Tibial nerve (tissue), 4 donors: Measurements from ENCODE around the gene SMYD3. TPM values are rescaled to one million over a fixed set of nuclear protein-coding genes. Genes with fewer than 3 reads are reported as not detected.

Experiments
- DNase-seq, 2 donors: peaks; one replicate each; pipeline ENCODE4 v3.0.0-alpha.2; 2019; ENCODE audit warnings: low spot score in 2 of 2
- H3K27ac ChIP-seq, 4 donors: fragments of 200-600 bp; sonication (generic) in 3 of 4; one replicate each; pipeline ENCODE4 v1.5.1; 2017 to 2019; ENCODE audit warnings: mild to moderate bottlenecking in 1 of 4
- H3K27me3 ChIP-seq, 2 donors: fragments of 200-600 bp; sonication (generic) in 1 of 2; one replicate each; pipeline versions ENCODE4 v1.5.1 to v1.6.0; 2017 to 2019
- H3K36me3 ChIP-seq, 3 donors: fragments of 200-600 bp; sonication (generic); one replicate each; pipeline ENCODE4 v1.5.1; 2018 to 2019
- H3K4me1 ChIP-seq, 4 donors: fragments of 200-600 bp; sonication (generic) in 3 of 4; one replicate each; pipeline ENCODE4 v1.5.1; 2017 to 2019
- H3K4me3 ChIP-seq, 4 donors: fragments of 200-600 bp; sonication (generic) in 3 of 4; one replicate each; pipeline ENCODE4 v1.5.1; 2017 to 2019; ENCODE audit warnings: mild to moderate bottlenecking in 1 of 4, moderate library complexity in 1 of 4
- H3K9me3 ChIP-seq, 4 donors: fragments of 200-600 bp; sonication (generic) in 3 of 4; one replicate each; pipeline ENCODE4 v1.5.1; 2017 to 2019
- CTCF ChIP-seq, 5 experiments: fragments of 200-600 bp in 3 of 5; fragments of 450-650 bp in 2 of 5; sonication (generic) in 3 of 5; IDR thresholded peaks; one replicate each; pipeline ENCODE4 v1.5.1; 2016 to 2019; ENCODE audit warnings: antibody characterized with exemption in 5 of 5, mild to moderate bottlenecking in 3 of 5, moderate library complexity in 2 of 5
- EP300 ChIP-seq, 2 donors: sonication (generic); formaldehyde crosslinking; IDR thresholded peaks; one replicate each; pipeline ENCODE4 v1.6.1; 2017; ENCODE audit warnings: antibody characterized with exemption in 2 of 2, mild to moderate bottlenecking in 1 of 2
- POLR2A ChIP-seq, 2 donors: fragments of 450-650 bp; IDR thresholded peaks; one replicate each; pipeline ENCODE4 v1.6.1; 2017; ENCODE audit warnings: antibody characterized with exemption in 2 of 2, mild to moderate bottlenecking in 2 of 2, moderate library complexity in 2 of 2
- WGBS, 2 donors: methylation state at CpG; one replicate each; pipeline ENCODE4 v1.1.5; 2018; 5-methylcytosine and 5-hydroxymethylcytosine counted together
- total RNA-seq, 4 donors: library from RNA; depleted of rRNA; stranded (reverse); fragments of >200 nt; gene quantifications; one replicate each; pipeline ENCODE4 v1.1.0, GENCODE V29; 2016

SMYD3 gene
- total RNA-seq, 4 donors from 2014 or later: 22.2 to 30.3 (median 27.0) TPM

GRCh38 chr1:246471688-246472087 lies 35.4 kb downstream of the SMYD3 start:
- WGBS, 2 donors: 66 to 72% methylated on average over 1 of the region's 1 CpG
- no peaks in the 10 kb centered on the region for H3K27me3 ChIP-seq
- no peaks in the 10 kb centered on the region for H3K36me3 ChIP-seq
- no peak overlapping the region for H3K27ac ChIP-seq
- peaks cover 0 to 18% (median 2%) of the 10 kb centered on the region in 4 donors for H3K4me1 ChIP-seq
- H3K4me3 ChIP-seq: no peak overlapping the region
- H3K9me3 ChIP-seq: no peaks in the 10 kb centered on the region
- TF ChIP-seq CTCF (IDR thresholded peaks at IDR 0.05) (no peak), EP300 (IDR thresholded peaks at IDR 0.05) (no peak), POLR2A (IDR thresholded peaks at IDR 0.05) (no peak)
- no peak for DNase-seq

- Histone ChIP-seq H3K4me3 (no peak overlapping the region), H3K9me3 (no peaks in the 10 kb centered on the region), H3K27me3 (no peaks in the 10 kb centered on the region), H3K36me3 (no peaks in the 10 kb centered on the region), H3K4me1 (peaks cover 0 to 15% (median 2%) of the 10 kb centered on the region in 4 donors), H3K27ac (no peak overlapping the region)
- no peak for DNase-seq
- TF ChIP-seq CTCF (IDR thresholded peaks at IDR 0.05) (no peak), POLR2A (IDR thresholded peaks at IDR 0.05) (no peak), EP300 (IDR thresholded peaks at IDR 0.05) (no peak)
- WGBS, 2 donors: 85 to 97% methylated on average over 1 of the region's 1 CpG
These were observed 36.5 kb downstream of the SMYD3 start for GRCh38 chr1:246470585-246470984.

- no peaks in the 10 kb centered on the region for H3K9me3 ChIP-seq
- H3K4me3 ChIP-seq: no peak overlapping the region
- H3K27me3 ChIP-seq: no peaks in the 10 kb centered on the region
- H3K36me3 ChIP-seq: no peaks in the 10 kb centered on the region
- peaks cover 0 to 4% (median 0%) of the 10 kb centered on the region in 4 donors for H3K4me1 ChIP-seq
- TF ChIP-seq EP300 (IDR thresholded peaks at IDR 0.05) (no peak), POLR2A (IDR thresholded peaks at IDR 0.05) (no peak), CTCF (IDR thresholded peaks at IDR 0.05) (no peak)
- no peak overlapping the region for H3K27ac ChIP-seq
- no peak for DNase-seq
- WGBS, 2 donors: 78 to 89% methylated on average over 2 of the region's 2 CpGs
These were observed 44.1 kb downstream of the SMYD3 start for GRCh38 chr1:246462986-246463385.

- H3K4me3 ChIP-seq: no peak overlapping the region
- no peaks in the 10 kb centered on the region for H3K27me3 ChIP-seq
- H3K27ac ChIP-seq: no peak overlapping the region
- no peaks in the 10 kb centered on the region for H3K9me3 ChIP-seq
- TF ChIP-seq CTCF (IDR thresholded peaks at IDR 0.05): no peak
- TF ChIP-seq EP300 (IDR thresholded peaks at IDR 0.05): no peak
- no peak for TF ChIP-seq POLR2A (IDR thresholded peaks at IDR 0.05)
- H3K36me3 ChIP-seq: no peaks in the 10 kb centered on the region
- 91 to 96% methylated on average over 1 of the region's 1 CpG for WGBS, 2 donors
- DNase-seq: no peak
- peaks cover 0 to 1% (median 0%) of the 10 kb centered on the region in 4 donors for H3K4me1 ChIP-seq
These were observed 46.7 kb downstream of the SMYD3 start for GRCh38 chr1:246460406-246460805.

- no peaks in the 10 kb centered on the region for H3K9me3 ChIP-seq
- H3K4me1 ChIP-seq: peaks cover 0 to 5% (median 0%) of the 10 kb centered on the region in 4 donors
- no peaks in the 10 kb centered on the region for H3K36me3 ChIP-seq
- no peak for DNase-seq
- TF ChIP-seq CTCF (IDR thresholded peaks at IDR 0.05) (no peak), EP300 (IDR thresholded peaks at IDR 0.05) (no peak), POLR2A (IDR thresholded peaks at IDR 0.05) (no peak)
- H3K4me3 ChIP-seq: no peak overlapping the region
- no peaks in the 10 kb centered on the region for H3K27me3 ChIP-seq
- WGBS, 2 donors: 85 to 90% methylated on average over 14 of the region's 14 CpGs
- no peak overlapping the region for H3K27ac ChIP-seq
These were observed 47.9 kb downstream of the SMYD3 start for GRCh38 chr1:246459221-246459620.
